22Rv1 (cell line): ENCODE measurements around the gene TGFBI.

Experiments
- H3K27ac ChIP-seq: fragments of 450-650 bp; 2 replicates; pipeline ENCODE4 v1.5.1; 2017
- CTCF ChIP-seq: fragments of 450-650 bp; IDR thresholded peaks from 2 replicates; pipeline ENCODE4 v1.5.1; 2017; ENCODE audit warnings: mild to moderate bottlenecking
- ZFX ChIP-seq: fragments of 450-650 bp; IDR thresholded peaks from 2 replicates; pipeline ENCODE4 v1.6.1; 2017; ENCODE audit warnings: antibody characterized with exemption, borderline replicate concordance

Gene TGFBI

GRCh38 chr5:135988546-135988945 lies 40.2 kb upstream of the TGFBI start:
- no peak for TF ChIP-seq ZFX
- TF ChIP-seq CTCF = no peak
- H3K27ac ChIP-seq = no peak overlapping the region

GRCh38 chr5:135989686-135990085 lies 39.1 kb upstream of the TGFBI start:
- TF ChIP-seq CTCF (no peak), ZFX (no peak)
- H3K27ac ChIP-seq = no peak overlapping the region

DNA sequence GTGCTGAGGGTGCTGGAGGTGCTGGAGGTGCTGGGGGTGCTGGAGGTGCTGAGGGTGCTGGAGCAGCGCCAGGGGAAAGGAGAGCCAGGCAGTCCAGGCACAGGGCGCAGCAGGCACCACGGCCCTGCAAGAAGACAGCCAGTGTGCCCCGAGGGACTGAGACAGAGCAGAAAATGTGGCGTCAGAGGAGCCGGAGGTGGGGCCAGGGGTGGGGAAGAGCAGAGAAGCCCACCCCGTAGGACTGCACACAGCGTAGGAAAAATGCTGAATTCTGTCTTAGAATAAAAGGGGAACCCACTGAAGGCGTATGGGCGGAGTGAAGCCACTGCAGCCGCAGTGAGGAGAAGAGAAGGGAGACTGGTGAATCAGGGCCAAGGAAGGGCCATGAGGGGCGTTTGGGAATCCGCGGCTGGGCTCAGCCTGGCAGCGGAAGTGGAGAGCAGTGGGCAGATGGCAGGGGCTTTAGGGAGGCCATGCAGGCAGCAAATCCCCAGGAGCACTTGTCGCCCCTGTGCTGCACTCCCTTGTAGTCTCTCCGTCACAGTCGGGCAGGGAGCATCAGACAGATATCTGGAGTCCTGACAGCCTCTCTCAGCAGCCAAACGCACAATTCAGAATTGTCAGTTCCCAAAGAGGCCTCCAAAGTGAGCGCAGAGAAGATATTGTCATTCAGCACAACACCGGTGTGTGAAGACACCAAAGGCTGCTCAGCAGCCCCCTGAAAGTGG lies 38.1 kb upstream of the TGFBI start:
- H3K27ac ChIP-seq = no peak overlapping the region
- no peak for TF ChIP-seq CTCF
- no peak for TF ChIP-seq ZFX

GRCh38 chr5:135991429-135991828 lies 37.4 kb upstream of the TGFBI start:
- no peak overlapping the region for H3K27ac ChIP-seq
- TF ChIP-seq CTCF (no peak), ZFX (no peak)

GRCh38 chr5:135993335-135993879 lies 35.4 kb upstream of the TGFBI start:
- TF ChIP-seq CTCF (no peak), ZFX (no peak)
- H3K27ac ChIP-seq = no peak overlapping the region

DNA sequence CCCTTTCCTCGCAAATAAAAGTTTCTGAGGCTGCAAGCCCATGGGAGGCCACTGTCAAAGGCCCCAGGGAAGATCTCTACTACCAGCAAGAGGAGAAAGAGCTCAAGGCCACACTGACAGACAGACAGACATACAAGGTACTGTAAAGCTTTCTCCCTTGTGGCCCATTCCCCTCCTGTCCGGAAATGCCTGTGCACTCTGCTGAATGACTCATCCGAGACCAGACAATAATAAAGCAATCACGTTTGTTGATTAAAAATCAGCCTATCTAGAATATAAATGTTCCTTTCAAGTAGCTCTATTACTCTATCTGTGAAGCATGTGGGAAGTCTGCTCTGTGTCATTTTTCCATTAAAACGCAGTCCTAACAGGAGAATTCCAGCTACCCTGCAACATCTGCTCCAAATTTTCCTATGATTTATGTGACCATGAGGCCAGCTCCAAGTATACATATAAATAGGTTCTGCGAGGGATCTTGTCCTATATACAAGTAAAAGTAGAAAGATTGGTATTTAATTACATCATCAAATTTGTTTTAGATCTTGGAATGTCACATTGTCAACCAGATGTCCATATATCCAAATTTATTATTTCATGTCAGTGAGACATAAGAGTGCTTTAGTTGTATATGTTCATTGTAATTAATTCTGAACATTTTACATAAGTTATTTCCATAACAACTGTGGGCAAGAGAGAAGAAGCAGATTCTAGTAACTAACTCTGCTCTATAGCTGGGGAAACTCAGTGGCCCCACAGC lies 34.7 kb upstream of the TGFBI start:
- TF ChIP-seq ZFX (no peak), CTCF (no peak)
- H3K27ac ChIP-seq = no peak overlapping the region

- no peak overlapping the region for H3K27ac ChIP-seq
- TF ChIP-seq CTCF = no peak
- TF ChIP-seq ZFX = no peak
These were observed 32.8 kb upstream of the TGFBI start for GRCh38 chr5:135995976-135996375.
